Measurements from ENCODE around the gene PTHLH. TPM values are rescaled to one million over a fixed set of nuclear protein-coding genes. Genes with fewer than 3 reads are reported as not detected.

PTHLH gene
- total and polyA plus RNA-seq, 8 donors: 0.09 to 0.89 (median 0.27) TPM

GRCh38 chr12:27940245-27940644 is 32.3 kb downstream of the PTHLH start:
- Histone ChIP-seq H3K36me3 (no peaks in the 10 kb centered on the region), H3K4me3 (no peak overlapping the region), H3K27ac (no peak overlapping the region), H3K27me3 (no peaks in the 10 kb centered on the region), H3K9me3 (no peaks in the 10 kb centered on the region), H3K4me1 (no peaks in the 10 kb centered on the region)
- ATAC-seq: no peak
- FAIRE-seq: no peak
- peak in 1 of 6 donors; percentile 5 for DNase-seq
- WGBS, 2 donors: 87 to 92% methylated on average over 4 of the region's 4 CpGs
- no peak for TF ChIP-seq CTCF (IDR thresholded peaks at IDR 0.05)
- intact Hi-C loops (cut with DNase I): loop anchor here in 2 of 3 donors (5.0 to 10.0 kb wide), 2 partner anchors 205 to 208 kb away; no protein-coding TSS in a partner anchor

- Histone ChIP-seq H3K27me3 (no peaks in the 10 kb centered on the region), H3K4me3 (no peak overlapping the region), H3K4me1 (no peaks in the 10 kb centered on the region), H3K27ac (no peak overlapping the region), H3K36me3 (no peaks in the 10 kb centered on the region), H3K9me3 (no peaks in the 10 kb centered on the region)
- intact Hi-C loops (cut with DNase I): no loop called here
- ATAC-seq (no peak), FAIRE-seq (no peak), DNase-seq (no peak)
- no peak for TF ChIP-seq CTCF (IDR thresholded peaks at IDR 0.05)
- 21 to 36% methylated on average over 2 of the region's 2 CpGs for WGBS, 2 donors
These were observed 34.8 kb downstream of the PTHLH start for GRCh38 chr12:27937768-27938167.

- DNase-seq: no peak
- no peaks in the 10 kb centered on the region for H3K36me3 ChIP-seq
- no peaks in the 10 kb centered on the region for H3K27me3 ChIP-seq
- no peak overlapping the region for H3K4me3 ChIP-seq
- FAIRE-seq: no peak
- TF ChIP-seq CTCF (IDR thresholded peaks at IDR 0.05): no peak
- no peak for ATAC-seq
- no peaks in the 10 kb centered on the region for H3K9me3 ChIP-seq
- H3K4me1 ChIP-seq: no peaks in the 10 kb centered on the region
- 77 to 79% methylated on average over 3 of the region's 3 CpGs for WGBS, 2 donors
- intact Hi-C loops (cut with DNase I): no loop called here
- no peak overlapping the region for H3K27ac ChIP-seq
These were observed 36.3 kb downstream of the PTHLH start for GRCh38 chr12:27936196-27936595.

- FAIRE-seq: no peak
- intact Hi-C loops (cut with DNase I): loop anchor here in 1 of 3 donors (5.0 kb wide), 1 partner anchor 197 kb away; no protein-coding TSS in a partner anchor
These were observed 38.3 kb downstream of the PTHLH start for GRCh38 chr12:27934276-27934675.

More at GRCh38 chr12:27934276-27934675, 38.3 kb downstream of the PTHLH start:
- TF ChIP-seq CTCF (IDR thresholded peaks at IDR 0.05): no peak
- Histone ChIP-seq H3K9me3 (no peaks in the 10 kb centered on the region), H3K4me1 (no peaks in the 10 kb centered on the region), H3K36me3 (no peaks in the 10 kb centered on the region), H3K4me3 (no peak overlapping the region), H3K27me3 (no peaks in the 10 kb centered on the region), H3K27ac (no peak overlapping the region)
- no peak for DNase-seq
- ATAC-seq: no peak
- 88 to 96% methylated on average over 1 of the region's 1 CpG for WGBS, 2 donors

Measured in pancreas (tissue), 10 donors.